GM19468 (cell line): ENCODE results near the gene CD55.

Experiments
- ATAC-seq: cut with Tn5 transposase; IDR thresholded peaks from one replicate; pipeline ENCODE4 v1.9.1; 2021; ENCODE audit warnings: mild to moderate bottlenecking, moderate library complexity, moderate number of reproducible peaks; ENCODE audit not compliant: unreplicated experiment; ENCODE audit errors: extremely low read depth

The CD55 gene

GRCh38 chr1:207321079-207321789 is at the start of gene CD55:
Gene CD55 (plus strand): TSS chr1:207321678. CDS start chr1:207321766, 88 bp downstream.
- ATAC-seq = peak; percentile 73

- no peak for ATAC-seq
Measured at GRCh38 chr1:207274882-207275281, 46.6 kb upstream of the CD55 start.

GRCh38 chr1:207276465-207276864 is 45.0 kb upstream of the CD55 start:
- no peak for ATAC-seq

GRCh38 chr1:207277241-207277640 is 44.2 kb upstream of the CD55 start:
- ATAC-seq = no peak

GRCh38 chr1:207279652-207280051 is 41.8 kb upstream of the CD55 start:
- ATAC-seq = no peak

- ATAC-seq = no peak
Measured at GRCh38 chr1:207280706-207281105, 40.8 kb upstream of the CD55 start.

GRCh38 chr1:207282058-207282457 is 39.4 kb upstream of the CD55 start:
- no peak for ATAC-seq

- ATAC-seq = no peak
Measured at GRCh38 chr1:207282496-207283380, 38.7 kb upstream of the CD55 start.

- ATAC-seq = no peak
Measured at GRCh38 chr1:207283421-207283820, 38.1 kb upstream of the CD55 start.

- no peak for ATAC-seq
Measured at GRCh38 chr1:207284209-207284897, 37.1 kb upstream of the CD55 start.

GRCh38 chr1:207286786-207287468 is 34.6 kb upstream of the CD55 start:
- no peak for ATAC-seq

- no peak for ATAC-seq
Measured at GRCh38 chr1:207288315-207288714, 33.2 kb upstream of the CD55 start.

- ATAC-seq = no peak
Measured at GRCh38 chr1:207289756-207290155, 31.7 kb upstream of the CD55 start.

- ATAC-seq = no peak
Measured at GRCh38 chr1:207291723-207292122, 29.8 kb upstream of the CD55 start.

- no peak for ATAC-seq
Measured at GRCh38 chr1:207298186-207298585, 23.3 kb upstream of the CD55 start.

- ATAC-seq = no peak
Measured at GRCh38 chr1:207298636-207299398, 22.7 kb upstream of the CD55 start.

GRCh38 chr1:207300970-207301369 is 20.5 kb upstream of the CD55 start:
- no peak for ATAC-seq

- ATAC-seq = no peak
Measured at GRCh38 chr1:207302618-207303393, 18.7 kb upstream of the CD55 start.
